Smooth muscle cell of the brain vasculature (primary cell): ENCODE data around the gene TPRA1.
A peak's percentile ranks its signal among the peaks of the same experiment; 100 is the strongest.

Source experiments
- DNase-seq: peaks from one replicate; pipeline ENCODE4 v3.0.0-alpha.2; 2012; ENCODE audit warnings: low read depth, low spot score

TPRA1 gene

DNA sequence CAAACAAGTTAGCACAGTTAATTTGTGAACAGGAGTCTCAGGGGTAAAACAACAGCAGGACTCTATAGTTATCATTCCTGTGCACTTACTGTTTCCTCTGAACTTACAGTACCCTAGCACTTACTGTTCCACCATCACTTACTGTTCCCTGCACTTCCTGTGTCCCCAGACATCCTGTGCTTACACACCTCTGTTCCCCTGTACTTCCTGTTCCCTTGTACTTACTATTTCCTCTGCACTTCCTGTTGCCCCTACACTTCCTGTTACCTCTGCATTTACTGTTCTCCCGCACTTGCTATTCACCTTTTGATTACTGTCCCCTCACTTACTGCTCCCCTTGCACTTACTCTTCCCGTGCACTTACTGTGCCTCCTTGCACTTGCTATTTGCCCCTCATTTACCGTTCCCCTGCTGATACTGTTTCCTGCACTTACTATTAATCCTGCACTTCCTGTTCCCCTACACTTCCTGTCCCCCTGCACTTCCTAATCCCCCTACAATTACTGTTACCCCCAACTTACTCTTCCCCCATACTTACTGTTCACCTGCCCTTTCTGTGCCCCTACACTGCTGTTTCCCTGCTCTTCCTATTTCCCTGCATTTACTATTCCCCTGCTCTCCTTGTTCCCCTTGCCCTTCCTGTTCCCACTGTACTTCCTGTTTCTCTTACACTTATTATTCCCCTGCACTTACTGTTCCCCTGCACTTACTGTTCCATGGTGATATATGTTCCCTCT, 30.3 kb downstream of the TPRA1 start:
- DNase-seq = no peak

DNA sequence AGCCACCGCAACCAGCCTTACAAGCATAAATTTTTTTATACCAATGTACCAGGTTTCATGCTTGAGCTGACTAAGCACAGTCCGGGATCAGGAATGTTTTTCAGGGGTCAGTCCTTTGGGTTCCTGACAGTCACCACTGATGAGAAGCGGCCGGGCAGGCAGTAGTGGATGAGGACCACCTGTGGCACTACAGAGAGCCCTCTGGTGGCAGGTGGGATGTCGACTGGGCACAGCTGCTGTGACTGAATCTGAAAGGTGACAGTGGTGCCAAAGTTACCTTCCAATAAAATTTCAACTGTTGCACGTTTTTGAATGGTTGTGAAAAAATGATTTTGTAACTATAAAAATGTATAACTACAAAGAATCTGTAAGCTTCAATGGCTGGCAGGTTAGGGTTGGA, 34.0 kb downstream of the TPRA1 start:
- no peak for DNase-seq

DNA sequence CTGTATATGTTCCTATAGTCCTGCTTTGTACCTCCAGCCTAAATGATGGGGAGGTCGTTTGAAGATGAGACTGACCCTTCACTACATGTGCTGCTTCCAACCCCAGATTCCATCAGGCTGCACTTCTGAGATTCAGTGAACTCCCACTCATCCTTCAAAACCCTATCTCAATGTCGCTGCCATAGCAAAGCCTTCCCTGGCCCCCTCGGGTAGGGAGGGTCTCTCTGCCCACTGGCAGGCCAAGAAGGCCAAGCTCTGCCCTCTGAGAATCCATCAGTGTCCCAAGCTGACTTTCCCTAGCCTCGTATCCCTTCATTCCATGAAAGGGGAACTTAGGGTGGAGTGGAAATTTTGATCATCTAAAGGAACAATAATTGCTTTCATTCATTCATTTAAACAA, 35.4 kb downstream of the TPRA1 start:
- DNase-seq = no peak

- no peak for DNase-seq
Observed at GRCh38 chr3:127552038-127552437, 38.5 kb downstream of the TPRA1 start.

GRCh38 chr3:127551178-127551577, 39.4 kb downstream of the TPRA1 start:
- no peak for DNase-seq

- DNase-seq = no peak
Observed at GRCh38 chr3:127550468-127551157, 39.9 kb downstream of the TPRA1 start.

GRCh38 chr3:127549826-127550467, 40.6 kb downstream of the TPRA1 start:
- DNase-seq = no peak

DNA sequence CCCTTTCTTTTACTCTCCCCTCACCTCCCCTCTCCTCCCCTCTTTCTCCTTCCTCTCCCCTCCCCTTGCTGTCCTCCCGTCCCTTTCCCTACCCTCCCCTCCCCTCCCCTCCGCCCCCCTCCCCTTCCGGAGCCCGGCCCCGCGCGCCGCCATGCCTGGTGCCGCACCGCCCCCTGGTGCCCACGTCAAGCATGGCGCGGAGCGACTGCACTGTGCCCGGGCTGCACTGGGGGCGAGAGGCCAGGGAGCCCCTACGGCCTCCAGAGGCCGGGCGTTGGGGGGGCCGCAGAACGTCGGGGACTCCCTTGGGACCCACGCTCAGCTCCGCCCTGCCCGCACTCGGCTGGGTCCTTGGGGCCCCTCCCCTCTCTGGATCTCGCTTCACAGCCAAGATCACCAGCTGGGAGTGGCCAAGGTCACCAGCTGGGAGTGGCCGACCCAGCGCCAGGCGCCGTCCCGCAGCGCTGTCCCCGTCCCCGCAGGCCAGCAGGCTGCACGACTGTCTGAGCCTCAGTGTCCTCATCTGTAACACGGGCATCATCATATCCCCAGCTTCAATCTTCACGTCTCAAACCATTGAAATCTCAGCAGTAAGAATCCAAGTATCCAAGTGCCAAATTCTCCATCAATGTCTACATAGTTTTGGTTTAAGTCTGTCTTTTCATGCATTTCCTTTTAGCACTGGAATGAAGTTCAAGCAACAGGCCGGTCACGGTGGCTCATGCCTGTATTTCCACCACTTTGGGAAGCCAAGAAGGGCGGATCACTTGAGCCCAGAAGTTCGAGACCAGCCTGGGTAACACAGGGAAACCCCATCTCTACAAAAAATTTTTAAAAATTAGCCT, 42.5 kb downstream of the TPRA1 start:
- no peak for DNase-seq

DNA sequence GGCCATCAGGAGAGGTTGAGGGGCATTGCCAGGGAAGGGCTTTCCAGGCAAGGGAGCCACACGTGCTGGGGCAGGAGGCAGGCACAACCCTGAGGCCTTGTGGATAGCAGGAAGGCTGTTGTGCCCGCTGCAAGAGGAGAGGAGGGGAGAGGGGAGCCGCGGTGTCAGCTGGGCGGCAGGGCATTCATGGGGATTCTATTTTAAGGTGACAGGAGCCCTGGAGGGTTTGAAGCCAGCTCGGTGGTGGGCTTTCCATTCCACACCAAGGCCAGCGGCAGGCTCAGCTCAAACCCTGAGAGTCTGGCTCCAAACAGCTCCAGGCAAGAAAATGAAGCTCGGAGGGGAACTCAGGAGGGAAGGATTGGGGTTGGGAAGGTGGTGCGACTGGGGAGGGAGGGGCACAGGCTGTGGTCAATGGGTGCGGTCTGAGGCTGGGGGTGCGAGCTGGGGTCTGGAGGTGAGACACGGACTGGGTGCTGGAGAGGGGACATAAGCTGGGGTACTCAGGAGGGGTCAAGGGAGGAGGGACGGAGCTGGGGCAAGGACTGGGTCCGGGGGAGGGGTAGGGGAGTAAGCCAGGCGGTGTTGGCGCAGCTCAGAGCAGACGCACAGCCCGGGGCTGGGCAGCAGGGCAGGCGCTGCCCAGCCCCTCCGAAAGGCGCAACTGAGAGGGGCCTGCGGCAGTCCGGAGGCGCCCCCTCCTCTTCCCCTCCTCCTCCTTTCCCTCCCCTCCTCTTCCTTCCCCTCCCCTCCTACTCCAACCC, 43.4 kb downstream of the TPRA1 start:
- no peak for DNase-seq

GRCh38 chr3:127546554-127546953, 44.0 kb downstream of the TPRA1 start:
- DNase-seq = no peak

- no peak for DNase-seq
Observed at GRCh38 chr3:127545711-127546457, 44.6 kb downstream of the TPRA1 start.

GRCh38 chr3:127545216-127545615, 45.3 kb downstream of the TPRA1 start:
- DNase-seq = no peak

GRCh38 chr3:127544803-127545201, 45.7 kb downstream of the TPRA1 start:
- DNase-seq = no peak

DNA sequence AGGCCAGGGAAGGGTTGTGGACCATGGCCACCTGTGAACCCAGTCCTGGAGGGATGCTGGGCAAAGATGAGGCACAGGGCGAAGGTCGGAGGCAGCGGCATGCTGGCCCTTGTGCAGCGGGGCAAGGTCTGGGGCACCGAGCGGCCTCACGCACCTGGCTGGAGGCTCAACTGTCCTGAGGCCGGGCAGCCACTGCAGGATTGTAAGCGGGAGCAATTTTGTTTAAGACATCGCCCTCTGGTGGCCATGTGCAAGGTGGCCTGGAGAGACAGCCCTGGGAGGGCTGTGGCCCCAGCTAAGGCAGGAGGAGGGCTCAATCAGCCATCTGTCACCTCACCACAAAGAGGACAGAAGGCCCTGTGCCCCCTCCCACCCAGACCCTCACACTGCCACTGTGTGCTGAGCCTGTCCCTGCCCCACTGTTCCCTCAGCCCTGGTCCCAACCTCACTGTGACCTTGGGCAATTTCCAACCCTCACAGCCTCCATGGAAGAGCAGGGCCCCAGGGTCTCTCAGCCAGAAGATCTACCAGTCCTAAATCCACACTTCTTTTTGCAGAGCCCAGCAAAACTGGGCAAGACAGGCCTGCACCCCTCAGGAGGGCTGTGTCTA, 46.2 kb downstream of the TPRA1 start:
- peak; percentile 31 for DNase-seq

GRCh38 chr3:127543441-127543840, 47.1 kb downstream of the TPRA1 start:
- no peak for DNase-seq

GRCh38 chr3:127542441-127542952, 48.0 kb downstream of the TPRA1 start:
- DNase-seq = no peak

DNA sequence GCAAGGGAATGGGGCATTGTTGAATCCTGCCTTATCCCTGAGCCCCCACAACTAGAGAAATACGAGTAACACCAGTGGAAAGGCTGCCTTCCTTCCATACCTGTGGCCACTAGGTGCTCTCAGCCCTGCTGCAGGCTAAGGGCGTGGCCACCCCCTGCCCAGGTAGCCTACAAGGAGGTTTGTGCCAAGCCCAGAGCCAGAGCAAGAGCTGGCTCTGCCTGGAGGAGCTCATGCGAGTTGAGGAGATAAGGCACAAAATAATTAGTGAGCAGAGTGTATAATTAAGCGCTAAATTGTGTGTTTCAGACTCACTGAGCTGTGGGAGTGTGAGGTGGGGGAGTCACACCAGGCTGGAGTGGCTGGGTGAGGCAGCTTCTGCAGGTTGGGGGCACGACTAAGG, 49.2 kb downstream of the TPRA1 start:
- no peak for DNase-seq

GRCh38 chr3:127539366-127540060, 51.0 kb downstream of the TPRA1 start:
- no peak for DNase-seq

GRCh38 chr3:127538569-127538968, 52.0 kb downstream of the TPRA1 start:
- DNase-seq = no peak
